Erythroblast (primary cell): ENCODE measurements around the gene GNAQ.

Source experiments
- GATA1 ChIP-seq: IDR thresholded peaks from 2 replicates; pipeline ENCODE4 v1.6.1; 2011; ENCODE audit warnings: low read depth, mild to moderate bottlenecking, control low read depth, low read length, moderate library complexity
- POLR2A ChIP-seq: IDR thresholded peaks from 2 replicates; pipeline ENCODE4 v1.6.1; 2011; ENCODE audit warnings: mild to moderate bottlenecking, low read length

- TF ChIP-seq POLR2A, result no peak
- TF ChIP-seq GATA1, result no peak
Observed at GRCh38 chr9:77898864-77899263, 132.7 kb downstream of the GNAQ start.
